Epithelial cell of proximal tubule (primary cell): ENCODE results near the gene REPS2. TPM values are rescaled to one million over a fixed set of nuclear protein-coding genes. Genes with fewer than 3 reads are reported as not detected.

Experiments used
- DNase-seq: peaks from one replicate; pipeline ENCODE4 v3.0.0-alpha.2; 2011; ENCODE audit warnings: low read depth
- H3K4me3 ChIP-seq: 2 replicates; pipeline ENCODE4 v1.5.1; 2011; ENCODE audit warnings: low read depth, mild to moderate bottlenecking, low read length
- total RNA-seq: library from RNA; depleted of rRNA; stranded (reverse); fragments of >200 nt; gene quantifications from 2 replicates; pipeline ENCODE4 v1.2.3, GENCODE V29; 2015
- TF ChIP-seq, protein P1 (sequence below): conservative IDR thresholded peaks from 2 replicates; pipeline ENCODE4 v1.5.1; 2012; ENCODE audit warnings: low read depth, mild to moderate bottlenecking, low read length

Gene REPS2
- total RNA-seq, 1 donor from 2014 or later, result 1.7 TPM

DNA sequence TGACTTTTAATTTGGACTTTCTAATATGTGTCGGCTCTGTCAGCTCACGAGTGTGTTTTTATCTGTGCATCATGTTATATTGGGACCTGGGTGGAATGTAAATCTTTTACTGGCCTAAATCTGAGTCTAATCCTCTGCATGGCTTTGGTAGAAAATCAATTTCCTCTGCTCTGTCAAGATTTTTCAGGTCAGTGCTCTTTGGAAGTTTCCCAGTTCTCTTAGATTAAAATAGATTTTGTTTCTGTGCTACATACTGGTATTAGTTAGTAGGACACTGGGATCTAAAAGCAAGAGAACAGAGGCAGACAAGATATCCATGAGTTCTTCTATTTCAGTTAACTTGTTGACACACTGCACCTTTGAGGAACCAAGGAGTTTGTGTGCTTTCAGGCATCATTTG, 39.7 kb downstream of the REPS2 start:
- H3K4me3 ChIP-seq, result no peak overlapping the region
- TF ChIP-seq, protein P1, sequence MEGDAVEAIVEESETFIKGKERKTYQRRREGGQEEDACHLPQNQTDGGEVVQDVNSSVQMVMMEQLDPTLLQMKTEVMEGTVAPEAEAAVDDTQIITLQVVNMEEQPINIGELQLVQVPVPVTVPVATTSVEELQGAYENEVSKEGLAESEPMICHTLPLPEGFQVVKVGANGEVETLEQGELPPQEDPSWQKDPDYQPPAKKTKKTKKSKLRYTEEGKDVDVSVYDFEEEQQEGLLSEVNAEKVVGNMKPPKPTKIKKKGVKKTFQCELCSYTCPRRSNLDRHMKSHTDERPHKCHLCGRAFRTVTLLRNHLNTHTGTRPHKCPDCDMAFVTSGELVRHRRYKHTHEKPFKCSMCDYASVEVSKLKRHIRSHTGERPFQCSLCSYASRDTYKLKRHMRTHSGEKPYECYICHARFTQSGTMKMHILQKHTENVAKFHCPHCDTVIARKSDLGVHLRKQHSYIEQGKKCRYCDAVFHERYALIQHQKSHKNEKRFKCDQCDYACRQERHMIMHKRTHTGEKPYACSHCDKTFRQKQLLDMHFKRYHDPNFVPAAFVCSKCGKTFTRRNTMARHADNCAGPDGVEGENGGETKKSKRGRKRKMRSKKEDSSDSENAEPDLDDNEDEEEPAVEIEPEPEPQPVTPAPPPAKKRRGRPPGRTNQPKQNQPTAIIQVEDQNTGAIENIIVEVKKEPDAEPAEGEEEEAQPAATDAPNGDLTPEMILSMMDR, result no peak
- DNase-seq, result no peak

DNA sequence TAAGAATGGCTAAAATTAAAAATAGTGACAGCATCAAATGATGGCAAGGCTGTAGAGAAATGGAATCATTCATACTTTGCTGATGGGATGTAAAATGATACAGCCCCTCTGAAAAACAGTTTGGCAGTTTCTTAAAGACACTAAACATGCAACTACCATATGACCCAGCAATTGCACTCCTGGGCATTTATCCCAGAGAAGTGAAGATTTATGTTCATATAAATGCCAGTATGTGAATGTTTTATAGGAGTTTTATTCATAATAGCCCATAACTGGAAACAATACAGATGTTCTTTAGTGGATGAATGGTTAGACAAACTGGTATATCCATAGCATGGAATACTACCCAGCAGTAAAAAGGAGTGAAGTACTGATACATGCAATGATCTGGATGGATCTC, 43.3 kb downstream of the REPS2 start:
- no peak overlapping the region for H3K4me3 ChIP-seq
- DNase-seq, result no peak
- TF ChIP-seq, protein P1, result no peak

DNA sequence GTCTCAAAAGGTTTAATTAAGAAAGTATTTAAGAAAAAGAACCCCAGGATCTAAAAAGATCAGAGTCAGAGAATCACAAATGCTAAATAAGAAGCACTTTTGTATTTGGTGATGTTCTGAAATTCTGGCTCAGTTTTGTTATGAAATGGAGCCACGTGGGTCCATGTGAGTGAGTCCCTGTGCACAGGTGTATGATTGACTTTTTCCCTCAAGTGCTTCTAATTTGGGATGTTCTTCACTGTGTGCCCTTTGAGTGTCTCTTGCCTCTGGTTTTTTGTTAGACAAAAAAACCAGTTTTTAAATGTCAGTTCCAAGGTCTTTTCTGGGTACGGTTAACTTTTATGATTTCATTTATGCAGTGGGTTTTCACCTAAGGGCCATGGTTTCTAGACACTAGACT, 44.4 kb downstream of the REPS2 start:
- TF ChIP-seq, protein P1, result no peak
- no peak overlapping the region for H3K4me3 ChIP-seq
- no peak for DNase-seq

DNA sequence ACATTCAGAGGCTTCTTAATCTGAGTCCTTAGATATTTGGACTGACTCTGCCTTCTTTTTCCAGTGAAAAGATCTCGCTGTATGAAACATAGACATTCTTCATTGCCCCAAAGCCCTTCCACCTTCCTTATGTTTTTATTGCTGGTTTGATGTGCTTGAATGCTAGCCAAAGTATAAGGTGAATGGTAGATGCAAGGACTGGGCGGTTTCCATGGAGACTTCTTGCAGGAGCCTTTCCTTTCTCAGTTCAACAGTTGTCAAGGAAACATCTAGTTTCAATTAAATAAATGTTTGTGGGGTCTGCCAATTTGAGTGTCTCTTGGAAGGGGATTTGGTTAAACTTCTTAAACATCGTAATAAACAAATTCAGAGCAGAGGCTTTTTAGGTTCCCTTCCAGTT, 46.0 kb downstream of the REPS2 start:
- no peak for DNase-seq
- TF ChIP-seq, protein P1, result no peak

DNA sequence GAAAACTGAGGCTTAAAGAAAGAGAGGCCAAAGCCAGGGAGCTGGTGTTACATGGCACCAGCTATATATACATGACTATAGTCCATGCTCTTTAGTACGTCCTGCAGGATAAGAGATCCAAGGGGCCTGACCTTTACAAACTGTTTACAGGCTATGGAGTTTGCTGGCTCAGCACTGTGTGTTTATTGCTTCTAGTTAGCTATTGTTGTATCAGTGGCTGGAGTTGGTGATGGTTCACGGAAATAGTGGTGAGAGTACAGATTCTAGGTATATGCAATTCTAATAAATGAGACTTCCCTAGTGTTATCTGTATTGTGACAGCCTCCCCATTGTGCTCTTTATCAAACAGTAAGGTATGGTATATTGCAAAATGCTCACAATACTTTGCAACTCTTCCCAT, 46.5 kb downstream of the REPS2 start:
- no peak for DNase-seq
- no peak overlapping the region for H3K4me3 ChIP-seq
- TF ChIP-seq, protein P1, result no peak

More for the DNA sequence above, 46.0 kb downstream of the REPS2 start:
- H3K4me3 ChIP-seq, result no peak overlapping the region

DNA sequence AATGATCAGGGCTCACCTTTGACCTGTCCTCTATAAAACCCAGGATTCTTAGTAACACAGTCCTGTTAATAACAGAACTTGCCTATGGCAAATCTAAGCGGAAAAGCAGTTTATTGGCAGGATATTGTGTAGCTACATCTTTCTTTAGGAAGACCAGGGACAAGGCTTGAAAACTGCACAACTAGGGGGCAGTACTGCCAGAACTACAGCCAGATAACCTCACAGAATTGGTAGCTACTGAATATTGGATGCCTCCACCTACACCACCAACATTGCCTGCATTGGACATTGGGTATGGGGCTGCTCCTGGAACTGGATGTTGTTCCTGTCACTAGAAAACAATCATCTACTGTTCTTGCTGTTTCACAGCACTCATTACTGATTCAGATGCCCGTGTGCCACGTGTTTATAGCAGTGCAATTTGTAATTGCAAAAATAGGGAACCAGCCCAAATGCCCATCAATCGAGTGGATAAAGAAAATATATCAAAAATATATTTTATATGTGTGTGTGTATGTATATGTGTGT, 47.4 kb downstream of the REPS2 start:
- DNase-seq, result no peak
- no peak overlapping the region for H3K4me3 ChIP-seq
- TF ChIP-seq, protein P1, result peak; percentile 38

DNA sequence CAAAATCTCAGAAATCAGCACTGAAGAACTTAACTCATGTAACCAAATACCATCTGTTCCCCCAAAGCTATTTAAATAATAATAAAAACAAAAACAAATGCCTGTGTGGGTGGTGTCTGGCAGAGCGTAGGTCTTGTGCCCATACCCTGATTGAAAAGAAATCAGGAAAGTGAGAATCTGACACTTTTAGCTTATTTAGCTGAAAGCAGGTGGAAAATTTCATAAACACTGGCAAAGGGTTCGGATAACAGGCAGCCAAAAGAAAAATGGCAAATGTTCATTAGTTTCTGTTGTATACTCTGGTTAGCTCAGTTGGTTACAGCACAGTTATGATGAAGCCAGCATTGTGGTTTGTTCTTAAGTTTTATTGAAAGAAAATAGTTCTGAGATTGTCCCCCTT, 48.3 kb downstream of the REPS2 start:
- no peak for DNase-seq
- TF ChIP-seq, protein P1, result no peak
- no peak overlapping the region for H3K4me3 ChIP-seq
